ENCODE measurements around the gene ZNF423. TPM values are rescaled to one million over a fixed set of nuclear protein-coding genes. Genes with fewer than 3 reads are reported as not detected.

Gene ZNF423
- total RNA-seq, 1 experiment from 2014 or later, result not detected

GRCh38 chr16:49625311-49626065, 230.4 kb downstream of the ZNF423 start:
- H3K36me3 Mint-ChIP-seq (ENCODE audit: insufficient read depth, unreplicated experiment), result no peaks in the 10 kb centered on the region
- CTCF ChIA-PET, result interaction anchor here (0.9 kb wide), 1 partner anchor 34 kb away, joined by 3 read pairs; no protein-coding TSS in a partner anchor
- no peak for DNase-seq

GRCh38 chr16:49623501-49624266, 232.2 kb downstream of the ZNF423 start:
- BruUV-seq (replicated peaks), result no TSS peak
- H3K36me3 Mint-ChIP-seq (ENCODE audit: insufficient read depth, unreplicated experiment), result no peaks in the 10 kb centered on the region
- no peak overlapping the region for H3K4me3 Mint-ChIP-seq (ENCODE audit: low read depth, unreplicated experiment)
- H3K4me1 Mint-ChIP-seq (ENCODE audit: low read depth, unreplicated experiment), result no peaks in the 10 kb centered on the region
- no peak for TF ChIP-seq CTCF (IDR thresholded peaks at IDR 0.05; ENCODE audit: unreplicated experiment)
- CTCF ChIA-PET, result no interaction called here
- H3K9me3 Mint-ChIP-seq (ENCODE audit: low read depth, unreplicated experiment), result no peaks in the 10 kb centered on the region
- H3K27ac Mint-ChIP-seq (ENCODE audit: unreplicated experiment), result no peak overlapping the region
- intact Hi-C loops (cut with micrococcal nuclease; ENCODE audit: unreplicated experiment), result no loop called here
- DNase-seq, result no peak
- H3K27me3 Mint-ChIP-seq (ENCODE audit: unreplicated experiment), result peaks cover 15% of the 10 kb centered on the region

More at GRCh38 chr16:49625311-49626065, 230.4 kb downstream of the ZNF423 start:
- Mint-ChIP-seq H3K4me1 (ENCODE audit: low read depth, unreplicated experiment) (no peaks in the 10 kb centered on the region), H3K27ac (ENCODE audit: unreplicated experiment) (no peak overlapping the region), H3K27me3 (ENCODE audit: unreplicated experiment) (peaks cover 17% of the 10 kb centered on the region), H3K4me3 (ENCODE audit: low read depth, unreplicated experiment) (no peak overlapping the region), H3K9me3 (ENCODE audit: low read depth, unreplicated experiment) (no peaks in the 10 kb centered on the region)
- no peak for TF ChIP-seq CTCF (IDR thresholded peaks at IDR 0.05; ENCODE audit: unreplicated experiment)
- no TSS peak for BruUV-seq (replicated peaks)
- intact Hi-C loops (cut with micrococcal nuclease; ENCODE audit: unreplicated experiment), result no loop called here

GRCh38 chr16:49622421-49623402, 233.2 kb downstream of the ZNF423 start:
- Mint-ChIP-seq H3K4me1 (ENCODE audit: low read depth, unreplicated experiment) (no peaks in the 10 kb centered on the region), H3K36me3 (ENCODE audit: insufficient read depth, unreplicated experiment) (no peaks in the 10 kb centered on the region), H3K27me3 (ENCODE audit: unreplicated experiment) (peaks cover 15% of the 10 kb centered on the region), H3K4me3 (ENCODE audit: low read depth, unreplicated experiment) (no peak overlapping the region), H3K9me3 (ENCODE audit: low read depth, unreplicated experiment) (no peaks in the 10 kb centered on the region), H3K27ac (ENCODE audit: unreplicated experiment) (no peak overlapping the region)
- intact Hi-C loops (cut with micrococcal nuclease; ENCODE audit: unreplicated experiment), result no loop called here
- CTCF ChIA-PET, result no interaction called here
- no peak for DNase-seq
- no peak for TF ChIP-seq CTCF (IDR thresholded peaks at IDR 0.05; ENCODE audit: unreplicated experiment)
- BruUV-seq (replicated peaks), result no TSS peak

- Mint-ChIP-seq H3K27me3 (ENCODE audit: unreplicated experiment) (peaks cover 15% of the 10 kb centered on the region), H3K36me3 (ENCODE audit: insufficient read depth, unreplicated experiment) (no peaks in the 10 kb centered on the region), H3K4me3 (ENCODE audit: low read depth, unreplicated experiment) (no peak overlapping the region), H3K9me3 (ENCODE audit: low read depth, unreplicated experiment) (no peaks in the 10 kb centered on the region), H3K4me1 (ENCODE audit: low read depth, unreplicated experiment) (no peaks in the 10 kb centered on the region), H3K27ac (ENCODE audit: unreplicated experiment) (no peak overlapping the region)
- no TSS peak for BruUV-seq (replicated peaks)
- CTCF ChIA-PET, result no interaction called here
- no peak for TF ChIP-seq CTCF (IDR thresholded peaks at IDR 0.05; ENCODE audit: unreplicated experiment)
- intact Hi-C loops (cut with micrococcal nuclease; ENCODE audit: unreplicated experiment), result no loop called here
- DNase-seq, result no peak
Measured at GRCh38 chr16:49622084-49622390, 233.9 kb downstream of the ZNF423 start.

Measured in Calu3 (cell line).